Epithelial cell of proximal tubule (primary cell): Measurements from ENCODE around the gene SNCB. TPM values are rescaled to one million over a fixed set of nuclear protein-coding genes. Genes with fewer than 3 reads are reported as not detected.

Experiments used
- DNase-seq: peaks from one replicate; pipeline ENCODE4 v3.0.0-alpha.2; 2011; ENCODE audit warnings: low read depth
- H3K4me3 ChIP-seq: 2 replicates; pipeline ENCODE4 v1.5.1; 2011; ENCODE audit warnings: low read depth, mild to moderate bottlenecking, low read length
- total RNA-seq: library from RNA; depleted of rRNA; stranded (reverse); fragments of >200 nt; gene quantifications from 2 replicates; pipeline ENCODE4 v1.2.3, GENCODE V29; 2015
- TF ChIP-seq, protein P1 (sequence below): conservative IDR thresholded peaks from 2 replicates; pipeline ENCODE4 v1.5.1; 2012; ENCODE audit warnings: low read depth, mild to moderate bottlenecking, low read length

SNCB gene
- total RNA-seq, 1 donor from 2014 or later: 0.17 TPM

- TF ChIP-seq, protein P1, sequence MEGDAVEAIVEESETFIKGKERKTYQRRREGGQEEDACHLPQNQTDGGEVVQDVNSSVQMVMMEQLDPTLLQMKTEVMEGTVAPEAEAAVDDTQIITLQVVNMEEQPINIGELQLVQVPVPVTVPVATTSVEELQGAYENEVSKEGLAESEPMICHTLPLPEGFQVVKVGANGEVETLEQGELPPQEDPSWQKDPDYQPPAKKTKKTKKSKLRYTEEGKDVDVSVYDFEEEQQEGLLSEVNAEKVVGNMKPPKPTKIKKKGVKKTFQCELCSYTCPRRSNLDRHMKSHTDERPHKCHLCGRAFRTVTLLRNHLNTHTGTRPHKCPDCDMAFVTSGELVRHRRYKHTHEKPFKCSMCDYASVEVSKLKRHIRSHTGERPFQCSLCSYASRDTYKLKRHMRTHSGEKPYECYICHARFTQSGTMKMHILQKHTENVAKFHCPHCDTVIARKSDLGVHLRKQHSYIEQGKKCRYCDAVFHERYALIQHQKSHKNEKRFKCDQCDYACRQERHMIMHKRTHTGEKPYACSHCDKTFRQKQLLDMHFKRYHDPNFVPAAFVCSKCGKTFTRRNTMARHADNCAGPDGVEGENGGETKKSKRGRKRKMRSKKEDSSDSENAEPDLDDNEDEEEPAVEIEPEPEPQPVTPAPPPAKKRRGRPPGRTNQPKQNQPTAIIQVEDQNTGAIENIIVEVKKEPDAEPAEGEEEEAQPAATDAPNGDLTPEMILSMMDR: no peak
Observed at GRCh38 chr5:176648474-176649194, 18.3 kb upstream of the SNCB start.

GRCh38 chr5:176647843-176648473 is 17.6 kb upstream of the SNCB start:
- TF ChIP-seq, protein P1: no peak
- no peak for DNase-seq
- peak overlapping the region; percentile 92 for H3K4me3 ChIP-seq

More at GRCh38 chr5:176648474-176649194, 18.3 kb upstream of the SNCB start:
- DNase-seq: no peak
- peak overlapping the region; percentile 92 for H3K4me3 ChIP-seq

GRCh38 chr5:176647030-176647842 is 16.9 kb upstream of the SNCB start, which contains the start of gene TSPAN17:
Gene TSPAN17, plus strand, starts transcription at chr5:176647484. Its CDS starts 132 bp downstream, at chr5:176647616.
- H3K4me3 ChIP-seq: peak within 1 kb of the TSS; percentile 92
- peak; percentile 61 for DNase-seq
- TF ChIP-seq, protein P1: peak; percentile 41

DNA sequence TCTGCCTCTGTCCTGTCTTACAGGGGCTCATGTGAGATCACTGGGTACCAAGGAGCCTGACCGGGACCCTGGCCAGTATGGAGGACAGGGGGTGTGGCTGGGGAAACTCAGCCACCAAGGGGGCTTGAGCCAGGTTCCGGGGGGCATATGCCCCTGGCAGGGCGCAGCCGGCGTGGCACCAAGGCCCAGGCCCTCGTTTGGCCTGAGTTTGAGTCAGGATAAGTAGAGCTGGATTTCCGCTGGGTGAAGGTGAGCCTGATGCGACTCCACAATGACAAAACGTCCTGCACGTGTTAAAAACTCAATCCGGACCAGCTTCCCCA is 16.3 kb upstream of the SNCB start:
- no peak for DNase-seq
- peak overlapping the region; percentile 51 for H3K4me3 ChIP-seq
- TF ChIP-seq, protein P1: no peak

- DNase-seq: no peak
- no peak overlapping the region for H3K4me3 ChIP-seq
- TF ChIP-seq, protein P1: no peak
Observed at GRCh38 chr5:176646049-176646706, 15.8 kb upstream of the SNCB start.

GRCh38 chr5:176644878-176645670 is 14.7 kb upstream of the SNCB start:
- H3K4me3 ChIP-seq: no peak overlapping the region
- TF ChIP-seq, protein P1: no peak
- no peak for DNase-seq
